Superior temporal gyrus (tissue), 1 donor: ENCODE data around the gene HTATIP2.
"Not testable (repeated sequence)": the region's sequence is repeated elsewhere in the genome, so short reads cannot be mapped to it uniquely, and the experiment has no call there.

Experiments
- DNase-seq: peaks from one replicate; pipeline ENCODE4 v3.0.0-alpha.2; 2016; ENCODE audit errors: extremely low spot score

Gene HTATIP2

GRCh38 chr11:20372081-20372626 lies 8.6 kb downstream of the HTATIP2 start:
- DNase-seq: no peak

GRCh38 chr11:20373147-20373546 lies 9.6 kb downstream of the HTATIP2 start:
- no peak for DNase-seq

GRCh38 chr11:20373568-20374209 lies 10.2 kb downstream of the HTATIP2 start:
- no peak for DNase-seq

- no peak for DNase-seq
Measured at GRCh38 chr11:20374741-20375300, 11.3 kb downstream of the HTATIP2 start.

GRCh38 chr11:20376162-20376730 lies 12.7 kb downstream of the HTATIP2 start:
- DNase-seq: no peak

GRCh38 chr11:20385996-20386395 lies 22.5 kb downstream of the HTATIP2 start:
- DNase-seq: not testable (repeated sequence)

- DNase-seq: peak; percentile 89
Measured at GRCh38 chr11:20387261-20388095, 24.0 kb downstream of the HTATIP2 start, which contains the start of gene PRMT3. PRMT3 (plus strand) TSS chr11:20387716; CDS start chr11:20387747, 31 bp downstream.

GRCh38 chr11:20388096-20389055 lies 24.9 kb downstream of the HTATIP2 start:
- peak; percentile 58 for DNase-seq

GRCh38 chr11:20397281-20397680 lies 33.8 kb downstream of the HTATIP2 start:
- DNase-seq: peak; percentile 69

- no peak for DNase-seq
Measured at GRCh38 chr11:20399498-20399897, 36.0 kb downstream of the HTATIP2 start.

- DNase-seq: no peak
Measured at GRCh38 chr11:20403059-20403458, 39.5 kb downstream of the HTATIP2 start.

GRCh38 chr11:20406484-20406883 lies 43.0 kb downstream of the HTATIP2 start:
- DNase-seq: no peak

GRCh38 chr11:20407344-20407743 lies 43.8 kb downstream of the HTATIP2 start:
- DNase-seq: no peak

- no peak for DNase-seq
Measured at GRCh38 chr11:20415432-20415831, 51.9 kb downstream of the HTATIP2 start.

GRCh38 chr11:20417771-20418170 lies 54.3 kb downstream of the HTATIP2 start:
- no peak for DNase-seq

- no peak for DNase-seq
Measured at GRCh38 chr11:20421946-20422345, 58.4 kb downstream of the HTATIP2 start.

GRCh38 chr11:20429216-20429615 lies 65.7 kb downstream of the HTATIP2 start:
- no peak for DNase-seq
